ENCODE results near the gene LRG1.

LRG1 gene

GRCh38 chr19:4539169-4539692 lies 605 bp downstream of the LRG1 start:
- Histone ChIP-seq H3K4me3 (no peak overlapping the region), H3K36me3 (no peaks in the 10 kb centered on the region)
- no peak for TF ChIP-seq CTCF (IDR thresholded peaks at IDR 0.05)

DNA sequence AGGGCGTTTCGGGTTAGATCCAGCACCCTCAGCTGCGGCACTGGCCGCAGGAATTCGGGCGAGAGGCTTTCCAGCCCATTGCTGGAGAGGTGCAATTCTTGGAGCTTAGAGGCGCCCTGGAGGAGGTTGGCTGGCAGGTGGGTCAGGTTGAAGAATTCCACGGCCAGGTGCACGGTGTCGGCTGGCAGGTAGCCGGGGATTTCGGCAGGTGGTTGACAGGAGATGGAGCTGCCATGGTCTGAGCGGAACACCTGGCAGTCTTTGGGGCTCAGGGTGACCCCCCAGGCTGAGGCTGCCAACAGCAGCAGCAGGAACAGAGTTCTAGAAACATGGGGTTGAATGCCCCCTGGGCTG lies 1.3 kb downstream of the LRG1 start:
- intact Hi-C loops (cut with DNase I; ENCODE audit: low total_unique reads), result no loop called here
- Histone ChIP-seq H3K9me3 (peaks cover 0 to 10% (median 0%) of the 10 kb centered on the region in 3 donors), H3K27ac (no peak overlapping the region), H3K36me3 (no peaks in the 10 kb centered on the region), H3K27me3 (peaks cover 0 to 89% of the 10 kb centered on the region in 2 donors), H3K4me3 (no peak overlapping the region), H3K4me1 (peaks cover 0 to 10% (median 6%) of the 10 kb centered on the region in 4 donors)
- no peak for DNase-seq
- TF ChIP-seq CTCF (IDR thresholded peaks at IDR 0.05), result no peak

More at GRCh38 chr19:4539169-4539692, 605 bp downstream of the LRG1 start:
- peaks cover 0 to 10% (median 0%) of the 10 kb centered on the region in 3 donors for H3K9me3 ChIP-seq
- no peak overlapping the region for H3K27ac ChIP-seq
- no peak for DNase-seq
- intact Hi-C loops (cut with DNase I; ENCODE audit: low total_unique reads), result no loop called here
- peaks cover 0 to 83% of the 10 kb centered on the region in 2 donors for H3K27me3 ChIP-seq
- peaks cover 0 to 10% (median 6%) of the 10 kb centered on the region in 4 donors for H3K4me1 ChIP-seq

DNA sequence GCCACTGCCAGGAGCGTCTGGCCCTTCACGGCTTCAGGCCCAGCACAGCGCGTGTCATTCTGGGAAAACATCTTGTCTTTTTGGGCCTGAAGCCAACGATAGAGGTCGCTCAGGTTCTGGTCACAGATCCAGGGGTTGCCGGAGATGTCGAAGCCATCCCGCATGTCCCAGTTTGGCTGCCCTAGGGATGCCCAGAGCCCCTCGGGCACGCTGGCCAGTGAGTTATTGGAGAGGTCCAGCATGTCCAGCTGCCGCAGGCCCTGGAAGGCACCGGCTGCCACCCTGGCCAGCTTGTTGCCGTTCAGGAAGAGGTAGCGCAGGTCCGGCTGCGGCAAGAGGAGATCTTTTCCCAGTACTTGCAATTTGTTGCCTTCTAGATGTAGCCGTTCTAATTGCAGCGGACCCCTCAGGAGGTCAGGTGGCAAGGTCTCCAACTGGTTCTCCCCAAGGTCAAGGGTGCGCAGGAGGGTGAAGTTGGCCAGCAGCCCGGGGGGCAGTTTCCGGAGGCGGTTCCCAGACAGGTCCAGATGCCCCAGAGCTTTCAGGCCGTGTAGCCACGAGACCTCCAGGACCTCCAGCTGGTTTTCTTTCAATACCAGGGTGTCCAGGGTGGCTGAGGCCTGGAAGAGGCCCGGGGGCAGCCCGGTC lies 1.8 kb downstream of the LRG1 start:
- H3K27ac ChIP-seq, result no peak overlapping the region
- peaks cover 0 to 88% of the 10 kb centered on the region in 2 donors for H3K27me3 ChIP-seq
- peaks cover 0 to 10% (median 0%) of the 10 kb centered on the region in 3 donors for H3K9me3 ChIP-seq
- TF ChIP-seq CTCF (IDR thresholded peaks at IDR 0.05), result no peak
- intact Hi-C loops (cut with DNase I; ENCODE audit: low total_unique reads), result no loop called here
- H3K36me3 ChIP-seq, result no peaks in the 10 kb centered on the region
- H3K4me1 ChIP-seq, result peaks cover 0 to 10% (median 6%) of the 10 kb centered on the region in 4 donors
- H3K4me3 ChIP-seq, result no peak overlapping the region
- no peak for DNase-seq

DNA sequence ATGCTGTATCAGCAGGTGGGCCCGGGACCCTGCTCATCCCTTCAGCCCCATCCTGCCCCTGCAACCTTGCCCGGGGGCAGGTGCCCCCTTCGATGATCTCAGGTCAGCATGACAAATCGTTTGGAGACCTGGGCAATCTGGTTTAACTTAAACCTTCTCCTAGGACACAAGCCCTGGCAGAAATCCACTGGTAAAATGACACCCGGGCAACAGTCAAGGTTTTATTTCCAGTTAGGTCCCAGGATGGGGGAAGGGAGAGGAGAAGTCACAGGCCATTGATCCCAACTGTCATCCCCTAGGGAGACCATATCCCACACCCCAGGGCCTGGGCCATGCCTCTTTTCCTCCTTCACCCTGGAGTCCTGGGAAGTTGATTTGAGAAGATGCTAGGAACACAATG lies 3.0 kb downstream of the LRG1 start:
- DNase-seq, result no peak
- Histone ChIP-seq H3K4me1 (peaks cover 0 to 10% (median 6%) of the 10 kb centered on the region in 4 donors), H3K27ac (no peak overlapping the region), H3K9me3 (peaks cover 0 to 10% (median 0%) of the 10 kb centered on the region in 3 donors), H3K27me3 (peaks cover 0 to 82% of the 10 kb centered on the region in 2 donors), H3K4me3 (no peak overlapping the region), H3K36me3 (no peaks in the 10 kb centered on the region)
- intact Hi-C loops (cut with DNase I; ENCODE audit: low total_unique reads), result no loop called here
- TF ChIP-seq CTCF (IDR thresholded peaks at IDR 0.05), result no peak

- TF ChIP-seq CTCF (IDR thresholded peaks at IDR 0.05), result no peak
- Histone ChIP-seq H3K27me3 (peaks cover 0 to 75% of the 10 kb centered on the region in 2 donors), H3K27ac (no peak within 1 kb of the TSS), H3K4me1 (peaks cover 0 to 10% (median 6%) of the 10 kb centered on the region in 4 donors), H3K4me3 (no peak within 1 kb of the TSS), H3K36me3 (no peaks in the 10 kb centered on the region), H3K9me3 (no peaks in the 10 kb centered on the region)
- intact Hi-C loops (cut with DNase I; ENCODE audit: low total_unique reads), result no loop called here
- peak in 1 of 2 donors; percentile 32 for DNase-seq
These were observed 4.8 kb downstream of the LRG1 start, which contains the start of gene PLIN5 for GRCh38 chr19:4534836-4535658. Gene PLIN5, minus strand, starts transcription at chr19:4535224. Its CDS starts 1,150 bp downstream, at chr19:4534074.

Measured in tibial artery (tissue), 4 donors.